GM13977 (cell line): Measurements from ENCODE around the gene ANKRD40.

Experiments
- DNase-seq: peaks from one replicate; pipeline ENCODE4 v3.0.0; 2012; ENCODE audit warnings: low spot score
- CTCF ChIP-seq: IDR thresholded peaks from 2 replicates; pipeline ENCODE4 v1.5.1; 2012; ENCODE audit warnings: mild to moderate bottlenecking, control low read depth; ENCODE audit not compliant: insufficient read depth; ENCODE audit errors: extremely low read depth, missing control alignments
- in situ Hi-C: fragments of 300-500 bp; cut with MboI; formaldehyde crosslinking; loops from one replicate; pipeline ENCODE4 v1.12.0; 2022; ENCODE audit warnings: low sequenced_read_pairs, low pct_unique_long_range_greater_than_20kb, mixed read lengths, inconsistent platforms; ENCODE audit not compliant: unreplicated experiment

ANKRD40 gene

GRCh38 chr17:50649042-50649908, 58.4 kb downstream of the ANKRD40 start:
- in situ Hi-C loops: loop anchor here (10.0 kb wide), 1 partner anchor 164 kb away; no protein-coding TSS in a partner anchor
- TF ChIP-seq CTCF: no peak

GRCh38 chr17:50647187-50647586, 60.5 kb downstream of the ANKRD40 start:
- no peak for DNase-seq
- TF ChIP-seq CTCF: no peak
- in situ Hi-C loops: loop anchor here (10.0 kb wide), 1 partner anchor 162 kb away; no protein-coding TSS in a partner anchor

More at GRCh38 chr17:50649042-50649908, 58.4 kb downstream of the ANKRD40 start:
- no peak for DNase-seq

- in situ Hi-C loops: loop anchor here (10.0 kb wide), 1 partner anchor 161 kb away; no protein-coding TSS in a partner anchor
These were observed 61.7 kb downstream of the ANKRD40 start for GRCh38 chr17:50645748-50646682.

More at GRCh38 chr17:50645748-50646682, 61.7 kb downstream of the ANKRD40 start:
- DNase-seq: no peak
- TF ChIP-seq CTCF: no peak
